HepG2 (cell line): ENCODE results near the gene PLCD4.

ENCODE experiments used
- CREM ChIP-seq, 2 experiments: sonication (generic) in 1 of 2; formaldehyde crosslinking in 1 of 2; IDR thresholded peaks; 2 replicates each; pipeline versions ENCODE4 v1.4.0 to v1.6.1; 2016 to 2020; ENCODE audit warnings: antibody characterized with exemption in 1 of 2, mild to moderate bottlenecking in 1 of 2, missing genetic modification reagents in 1 of 2
- SMC3 ChIP-seq: IDR thresholded peaks from 2 replicates; pipeline ENCODE4 v1.6.1; 2011; ENCODE audit warnings: low read length, improper control_type of control experiment
- ZFYVE20 ChIP-seq: sonication (generic); formaldehyde crosslinking; IDR thresholded peaks from 2 replicates; pipeline ENCODE4 v1.8.0; 2023; ENCODE audit warnings: low read depth, mild to moderate bottlenecking, moderate library complexity, missing genetic modification reagents, borderline replicate concordance
- TF ChIP-seq, protein P1 (sequence below): sonication (generic); formaldehyde crosslinking; IDR thresholded peaks from 2 replicates; pipeline ENCODE4 v1.4.0; 2020; ENCODE audit warnings: missing genetic modification reagents

DNA sequence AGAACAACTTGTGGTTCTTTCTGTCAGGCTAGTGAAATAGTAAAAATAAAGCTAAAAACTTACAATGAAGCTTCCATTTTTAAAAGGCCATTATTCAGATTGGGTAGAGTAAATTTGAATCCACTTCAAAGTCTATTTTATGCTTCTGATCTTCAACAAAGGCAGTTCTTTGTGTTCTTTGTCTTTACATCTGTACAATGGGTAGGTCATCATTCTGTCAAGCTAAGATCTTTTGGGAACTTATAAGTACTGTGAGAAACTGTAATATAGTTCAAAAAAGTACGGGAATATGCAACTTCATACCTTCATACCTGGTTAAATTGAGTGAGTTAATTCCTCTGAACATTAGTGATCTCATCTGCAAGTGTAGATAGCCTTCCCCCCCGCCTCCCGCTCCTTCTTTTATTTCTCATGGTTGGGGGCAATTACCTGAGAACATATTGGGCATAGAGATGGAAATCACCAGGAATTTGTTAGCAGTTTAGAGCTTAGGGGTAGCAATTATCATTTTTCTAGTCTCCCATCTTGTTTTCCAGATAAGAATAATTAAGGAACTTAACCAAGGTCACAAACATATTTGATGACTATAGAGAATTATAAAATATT is 29.3 kb upstream of the PLCD4 start:
- TF ChIP-seq ZFYVE20 (CRISPR knock-in tag) (no peak), CREM (IDR thresholded peaks at IDR 0.05) (no peak), CREM (CRISPR knock-in tag; IDR thresholded peaks at IDR 0.05) (no peak), SMC3 (no peak)
- TF ChIP-seq, protein P1, sequence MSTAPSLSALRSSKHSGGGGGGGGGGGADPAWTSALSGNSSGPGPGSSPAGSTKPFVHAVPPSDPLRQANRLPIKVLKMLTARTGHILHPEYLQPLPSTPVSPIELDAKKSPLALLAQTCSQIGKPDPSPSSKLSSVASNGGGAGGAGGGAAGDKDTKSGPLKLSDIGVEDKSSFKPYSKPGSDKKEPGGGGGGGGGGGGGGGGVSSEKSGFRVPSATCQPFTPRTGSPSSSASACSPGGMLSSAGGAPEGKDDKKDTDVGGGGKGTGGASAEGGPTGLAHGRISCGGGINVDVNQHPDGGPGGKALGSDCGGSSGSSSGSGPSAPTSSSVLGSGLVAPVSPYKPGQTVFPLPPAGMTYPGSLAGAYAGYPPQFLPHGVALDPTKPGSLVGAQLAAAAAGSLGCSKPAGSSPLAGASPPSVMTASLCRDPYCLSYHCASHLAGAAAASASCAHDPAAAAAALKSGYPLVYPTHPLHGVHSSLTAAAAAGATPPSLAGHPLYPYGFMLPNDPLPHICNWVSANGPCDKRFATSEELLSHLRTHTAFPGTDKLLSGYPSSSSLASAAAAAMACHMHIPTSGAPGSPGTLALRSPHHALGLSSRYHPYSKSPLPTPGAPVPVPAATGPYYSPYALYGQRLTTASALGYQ, result no peak
